Measurements from ENCODE around the gene PSMD13.
A peak's percentile ranks its signal among the peaks of the same experiment; 100 is the strongest.

PSMD13 gene

DNA sequence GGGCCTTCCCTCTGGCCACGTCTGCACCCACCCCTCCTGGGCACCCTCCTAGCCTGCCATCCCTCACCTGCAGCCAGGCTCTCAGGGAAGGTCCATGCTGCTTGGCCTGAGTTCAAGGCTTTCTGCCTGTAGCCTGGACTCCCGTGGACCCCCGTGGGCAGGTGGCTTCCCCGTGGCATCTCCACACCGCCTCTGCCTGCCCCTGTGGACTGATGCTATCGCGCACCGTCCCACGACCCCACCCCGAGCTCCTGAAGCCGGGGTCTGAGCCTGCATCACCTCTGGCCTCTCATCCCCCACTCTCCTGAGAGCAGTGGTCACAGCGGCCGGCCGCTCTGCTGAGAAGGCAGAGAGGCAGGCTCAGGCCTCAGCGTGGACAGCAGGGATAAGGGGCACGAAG, 58.0 kb downstream of the PSMD13 start:
- H3K27me3 ChIP-seq, result peaks cover 51% of the 10 kb centered on the region
- H3K9me3 ChIP-seq, result no peaks in the 10 kb centered on the region
- H3K36me3 ChIP-seq, result peaks cover 37% of the 10 kb centered on the region
- TF ChIP-seq, protein P1, sequence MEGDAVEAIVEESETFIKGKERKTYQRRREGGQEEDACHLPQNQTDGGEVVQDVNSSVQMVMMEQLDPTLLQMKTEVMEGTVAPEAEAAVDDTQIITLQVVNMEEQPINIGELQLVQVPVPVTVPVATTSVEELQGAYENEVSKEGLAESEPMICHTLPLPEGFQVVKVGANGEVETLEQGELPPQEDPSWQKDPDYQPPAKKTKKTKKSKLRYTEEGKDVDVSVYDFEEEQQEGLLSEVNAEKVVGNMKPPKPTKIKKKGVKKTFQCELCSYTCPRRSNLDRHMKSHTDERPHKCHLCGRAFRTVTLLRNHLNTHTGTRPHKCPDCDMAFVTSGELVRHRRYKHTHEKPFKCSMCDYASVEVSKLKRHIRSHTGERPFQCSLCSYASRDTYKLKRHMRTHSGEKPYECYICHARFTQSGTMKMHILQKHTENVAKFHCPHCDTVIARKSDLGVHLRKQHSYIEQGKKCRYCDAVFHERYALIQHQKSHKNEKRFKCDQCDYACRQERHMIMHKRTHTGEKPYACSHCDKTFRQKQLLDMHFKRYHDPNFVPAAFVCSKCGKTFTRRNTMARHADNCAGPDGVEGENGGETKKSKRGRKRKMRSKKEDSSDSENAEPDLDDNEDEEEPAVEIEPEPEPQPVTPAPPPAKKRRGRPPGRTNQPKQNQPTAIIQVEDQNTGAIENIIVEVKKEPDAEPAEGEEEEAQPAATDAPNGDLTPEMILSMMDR (IDR thresholded peaks at IDR 0.05), result no peak
- H3K4me1 ChIP-seq (ENCODE audit: control insufficient read depth in 1 of 2, insufficient read depth in 1 of 2, low read depth in 1 of 2, low read length in 1 of 2), result peaks cover 11 to 15% of the 10 kb centered on the region in 2 experiments
- H3K27ac ChIP-seq, result peak overlapping the region; percentile 5
- no peak overlapping the region for H3K4me3 ChIP-seq (ENCODE audit: low read depth in 1 of 2, low read length in 1 of 2)

DNA sequence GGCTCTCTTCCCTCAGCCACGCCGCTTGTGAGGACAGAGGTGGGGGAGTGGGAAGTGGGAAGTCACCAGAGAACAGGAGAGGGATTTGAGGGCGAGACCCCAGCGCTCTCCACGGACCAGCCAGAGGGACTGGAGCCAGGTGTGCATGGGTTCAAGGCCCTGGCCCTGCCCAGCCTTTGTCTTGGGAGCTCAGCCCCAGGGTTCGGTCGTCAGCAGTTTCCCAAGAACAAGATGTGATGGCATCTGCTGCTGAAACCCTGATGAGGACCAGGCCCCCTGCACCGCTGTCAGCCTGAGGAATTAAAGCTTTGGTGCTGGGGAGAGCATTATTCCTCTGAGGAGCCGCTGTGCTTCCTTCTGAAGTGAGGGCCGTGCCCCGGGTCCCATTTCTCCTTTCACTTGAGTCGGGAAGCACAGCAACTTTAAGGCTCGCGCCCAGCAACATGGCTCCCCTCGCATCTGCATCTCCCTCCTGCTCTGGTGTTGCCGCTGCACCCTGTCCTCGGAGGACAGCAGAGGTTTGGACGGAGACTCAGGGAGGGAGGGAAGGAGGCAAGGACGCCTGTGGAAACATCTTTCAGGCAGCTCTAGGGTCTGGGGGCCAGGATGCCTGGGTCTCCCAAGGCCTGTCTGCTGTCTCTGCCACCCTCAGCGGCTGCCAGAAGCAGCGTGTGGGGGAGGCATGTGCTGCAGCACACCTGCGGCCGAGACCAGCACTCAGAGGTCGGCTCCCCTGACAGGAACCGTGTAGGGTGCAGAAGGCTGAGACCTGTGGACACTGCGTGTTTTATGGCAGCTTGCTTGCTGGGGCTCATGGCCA, 58.8 kb downstream of the PSMD13 start:
- peaks cover 37% of the 10 kb centered on the region for H3K36me3 ChIP-seq
- H3K9me3 ChIP-seq, result no peaks in the 10 kb centered on the region
- TF ChIP-seq, protein P1 (IDR thresholded peaks at IDR 0.05), result no peak
- H3K4me3 ChIP-seq (ENCODE audit: low read depth in 1 of 2, low read length in 1 of 2), result no peak overlapping the region
- peaks cover 3 to 7% of the 10 kb centered on the region in 2 experiments for H3K4me1 ChIP-seq (ENCODE audit: control insufficient read depth in 1 of 2, insufficient read depth in 1 of 2, low read depth in 1 of 2, low read length in 1 of 2)
- no peak overlapping the region for H3K27ac ChIP-seq
- peaks cover 51% of the 10 kb centered on the region for H3K27me3 ChIP-seq

DNA sequence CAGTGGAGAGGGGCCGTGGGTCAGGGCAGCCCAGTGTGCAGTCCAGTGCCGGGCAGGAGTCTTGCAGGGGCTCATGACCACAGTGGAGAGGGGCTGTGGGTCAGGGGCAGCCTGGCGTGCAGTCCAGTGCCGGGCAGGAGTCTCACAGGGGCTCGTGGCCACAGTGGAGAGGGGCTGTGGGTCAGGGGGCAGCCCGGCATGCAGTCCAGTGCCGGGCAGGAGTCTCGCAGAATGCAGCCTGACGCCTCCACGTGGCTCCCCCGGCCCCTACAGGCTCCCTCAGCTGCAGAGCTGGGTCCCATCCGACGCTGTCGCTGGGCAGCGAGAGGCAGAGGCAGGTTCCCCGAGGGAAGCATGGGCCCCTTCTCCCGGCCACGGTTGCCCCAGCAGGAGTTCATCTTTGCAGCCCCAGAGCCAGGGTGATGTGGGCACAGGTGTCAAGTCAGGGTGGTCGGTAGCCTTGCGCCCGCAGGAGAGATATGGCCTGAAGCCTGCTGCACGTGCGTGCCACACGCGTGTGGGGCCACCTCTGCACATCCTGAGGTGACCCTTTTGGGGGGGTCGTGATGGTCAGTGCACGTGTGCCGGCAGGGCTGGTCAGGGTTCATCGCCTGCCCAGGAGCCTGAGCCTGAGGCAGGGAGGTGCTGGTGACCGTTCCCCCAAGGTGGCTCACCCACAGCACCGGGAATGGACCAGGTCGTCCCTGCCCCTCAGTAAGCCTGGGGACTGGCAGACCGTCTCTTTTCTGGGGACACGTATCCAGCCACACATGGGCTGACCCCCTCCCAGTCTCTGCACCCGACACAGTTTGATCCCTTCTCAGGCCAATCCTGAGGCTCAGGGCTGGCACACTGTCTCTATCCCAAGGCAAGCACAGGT, 59.6 kb downstream of the PSMD13 start:
- no peaks in the 10 kb centered on the region for H3K4me1 ChIP-seq (ENCODE audit: control insufficient read depth in 1 of 2, insufficient read depth in 1 of 2, low read depth in 1 of 2, low read length in 1 of 2)
- peak overlapping the region; percentile 27 for H3K27ac ChIP-seq
- TF ChIP-seq, protein P1 (IDR thresholded peaks at IDR 0.05), result no peak
- H3K36me3 ChIP-seq, result peaks cover 34% of the 10 kb centered on the region
- H3K9me3 ChIP-seq, result no peaks in the 10 kb centered on the region
- H3K27me3 ChIP-seq, result peaks cover 54% of the 10 kb centered on the region
- no peak overlapping the region for H3K4me3 ChIP-seq (ENCODE audit: low read depth in 1 of 2, low read length in 1 of 2)

DNA sequence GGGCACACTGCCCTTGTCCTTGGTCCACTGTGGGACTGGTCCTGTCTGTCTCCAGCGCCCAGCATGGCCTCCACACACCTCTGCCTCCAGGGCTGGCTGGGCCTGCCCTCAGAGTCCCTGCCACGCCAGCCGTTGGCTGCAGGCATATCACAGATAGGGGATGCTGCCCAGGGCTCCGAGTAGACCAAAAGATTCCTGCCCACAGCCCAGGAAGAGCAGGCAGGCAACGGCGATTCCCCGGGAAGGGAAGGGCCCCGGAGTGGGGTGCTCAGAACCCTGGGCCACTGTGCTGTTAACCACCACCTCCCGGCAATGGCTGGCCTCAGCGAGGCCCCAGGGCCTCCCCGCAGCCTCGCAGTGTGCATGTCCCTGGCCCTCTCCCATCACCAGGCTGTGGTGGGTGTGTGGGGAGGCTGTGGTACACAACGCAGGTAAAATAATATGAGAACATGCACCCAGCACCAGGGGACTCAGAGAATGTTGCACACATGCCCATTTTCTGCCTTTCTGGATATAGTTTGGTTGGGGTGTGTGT, 60.3 kb downstream of the PSMD13 start:
- Histone ChIP-seq H3K4me1 (ENCODE audit: control insufficient read depth in 1 of 2, insufficient read depth in 1 of 2, low read depth in 1 of 2, low read length in 1 of 2) (no peaks in the 10 kb centered on the region), H3K27ac (peak overlapping the region; percentile 27), H3K36me3 (peaks cover 28% of the 10 kb centered on the region), H3K27me3 (peaks cover 54% of the 10 kb centered on the region), H3K4me3 (ENCODE audit: low read depth in 1 of 2, low read length in 1 of 2) (no peak overlapping the region), H3K9me3 (no peaks in the 10 kb centered on the region)
- TF ChIP-seq, protein P1 (IDR thresholded peaks at IDR 0.05), result no peak

DNA sequence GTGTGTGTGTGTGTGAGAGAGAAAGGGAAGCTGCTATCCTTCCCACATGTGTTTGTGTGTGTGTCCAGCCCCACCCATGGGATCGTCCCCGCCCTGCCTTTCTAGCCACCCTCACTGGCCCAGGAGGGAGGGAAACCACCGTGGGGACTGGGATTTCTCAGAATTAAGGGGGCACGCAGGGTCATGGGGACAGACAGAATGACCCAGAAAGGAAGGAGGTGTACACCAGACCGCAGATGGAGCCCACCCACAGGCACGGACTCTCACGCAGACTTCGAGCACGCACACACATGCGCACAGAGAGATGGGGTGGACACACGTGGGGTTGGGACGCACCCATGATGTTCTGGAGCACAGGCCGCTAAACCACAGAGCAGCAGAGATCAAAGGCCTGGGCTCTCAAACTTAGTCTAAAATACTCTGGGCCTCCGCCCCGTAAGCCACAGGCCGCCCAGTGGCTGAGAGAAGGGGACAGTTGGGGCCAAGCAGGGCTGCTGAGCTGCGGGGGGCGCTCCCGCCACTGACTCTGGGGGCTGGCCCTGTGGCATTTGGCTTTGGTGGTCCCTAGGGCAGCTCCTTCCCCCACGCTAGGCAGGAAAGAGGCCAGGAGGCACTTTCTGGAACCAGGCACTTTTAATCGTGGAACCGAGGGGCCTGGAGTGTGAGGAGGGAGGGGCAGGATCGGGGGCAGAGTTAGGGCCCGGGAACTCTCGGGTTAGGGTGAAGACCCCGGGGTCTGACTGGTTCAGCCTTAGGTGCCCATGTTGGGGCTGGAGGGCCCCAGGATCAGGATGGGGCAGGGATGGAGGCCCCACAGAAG, 61.0 kb downstream of the PSMD13 start:
- Histone ChIP-seq H3K36me3 (peaks cover 22% of the 10 kb centered on the region), H3K4me3 (ENCODE audit: low read depth in 1 of 2, low read length in 1 of 2) (no peak overlapping the region), H3K9me3 (no peaks in the 10 kb centered on the region), H3K4me1 (ENCODE audit: control insufficient read depth in 1 of 2, insufficient read depth in 1 of 2, low read depth in 1 of 2, low read length in 1 of 2) (no peaks in the 10 kb centered on the region), H3K27me3 (peaks cover 54% of the 10 kb centered on the region), H3K27ac (no peak overlapping the region)
- TF ChIP-seq, protein P1 (IDR thresholded peaks at IDR 0.05), result no peak
